ENCODE results near the gene CTNNA3.
A peak's percentile ranks its signal among the peaks of the same experiment; 100 is the strongest.

The CTNNA3 gene

GRCh38 chr10:66218289-66218688, 1477.7 kb downstream of the CTNNA3 start:
- DNase-seq (ENCODE audit: low spot score): no peak

GRCh38 chr10:66215920-66216319, 1480.1 kb downstream of the CTNNA3 start:
- DNase-seq (ENCODE audit: low spot score): no peak

- DNase-seq (ENCODE audit: low spot score): peak; percentile 10
Observed at GRCh38 chr10:66214721-66215404, 1481.1 kb downstream of the CTNNA3 start.

- DNase-seq (ENCODE audit: low spot score): no peak
Observed at GRCh38 chr10:66209025-66209424, 1487.0 kb downstream of the CTNNA3 start.

- no peak for DNase-seq (ENCODE audit: low spot score)
Observed at GRCh38 chr10:66204838-66205237, 1491.2 kb downstream of the CTNNA3 start.

- DNase-seq (ENCODE audit: low spot score): no peak
Observed at GRCh38 chr10:66202101-66202500, 1493.9 kb downstream of the CTNNA3 start.

- DNase-seq (ENCODE audit: low spot score): no peak
Observed at GRCh38 chr10:66192162-66192831, 1503.7 kb downstream of the CTNNA3 start.

- no peak for DNase-seq (ENCODE audit: low spot score)
Observed at GRCh38 chr10:66190413-66190812, 1505.6 kb downstream of the CTNNA3 start.

- no peak for DNase-seq (ENCODE audit: low spot score)
Observed at GRCh38 chr10:66189271-66189670, 1506.7 kb downstream of the CTNNA3 start.

GRCh38 chr10:66187053-66187733, 1508.8 kb downstream of the CTNNA3 start:
- DNase-seq (ENCODE audit: low spot score): no peak

- DNase-seq (ENCODE audit: low spot score): no peak
Observed at GRCh38 chr10:66183028-66183427, 1513.0 kb downstream of the CTNNA3 start.

GRCh38 chr10:66180581-66181318, 1515.2 kb downstream of the CTNNA3 start:
- peak; percentile 82 for DNase-seq (ENCODE audit: low spot score)

GRCh38 chr10:66180021-66180420, 1516.0 kb downstream of the CTNNA3 start:
- DNase-seq (ENCODE audit: low spot score): no peak

GRCh38 chr10:66176772-66177171, 1519.2 kb downstream of the CTNNA3 start:
- no peak for DNase-seq (ENCODE audit: low spot score)

GRCh38 chr10:66167816-66168215, 1528.2 kb downstream of the CTNNA3 start:
- no peak for DNase-seq (ENCODE audit: low spot score)

- no peak for DNase-seq (ENCODE audit: low spot score)
Observed at GRCh38 chr10:66162560-66163143, 1533.3 kb downstream of the CTNNA3 start.

- DNase-seq (ENCODE audit: low spot score): no peak
Observed at GRCh38 chr10:66151346-66151745, 1544.6 kb downstream of the CTNNA3 start.

- DNase-seq (ENCODE audit: low spot score): no peak
Observed at GRCh38 chr10:66148312-66148711, 1547.7 kb downstream of the CTNNA3 start.

- DNase-seq (ENCODE audit: low spot score): no peak
Observed at GRCh38 chr10:66144016-66144415, 1552.0 kb downstream of the CTNNA3 start.

GRCh38 chr10:66102756-66103155, 1593.2 kb downstream of the CTNNA3 start:
- no peak for DNase-seq (ENCODE audit: low spot score)

GRCh38 chr10:66098595-66099480, 1597.2 kb downstream of the CTNNA3 start:
- no peak for DNase-seq (ENCODE audit: low spot score)

Data from NAMALWA (cell line).